Cardiac muscle cell (in vitro differentiated cells and primary cell): Measurements from ENCODE around the gene SMIM45.

ENCODE experiments used
- DNase-seq, 2 donors: peaks; one replicate each; pipeline versions ENCODE4 v3.0.0 to v3.0.0-alpha.2; 2010 to 2017; ENCODE audit warnings: low read depth in 1 of 2, low spot score in 1 of 2
- H3K27ac ChIP-seq: fragments of 200-600 bp; sonication (generic); 2 replicates; pipeline ENCODE4 v1.5.1; 2016
- H3K27me3 ChIP-seq: fragments of 200-600 bp; sonication (generic); 2 replicates; pipeline ENCODE4 v1.6.0; 2016; ENCODE audit warnings: control low read depth
- H3K36me3 ChIP-seq: fragments of 200-600 bp; sonication (generic); 2 replicates; pipeline ENCODE4 v1.5.1; 2016; ENCODE audit warnings: control low read depth
- H3K4me1 ChIP-seq: fragments of 200-600 bp; sonication (generic); 2 replicates; pipeline ENCODE4 v1.8.1; 2017; ENCODE audit warnings: low read depth, mild to moderate bottlenecking, mixed run types
- H3K4me3 ChIP-seq: fragments of 200-600 bp; sonication (generic); 2 replicates; pipeline ENCODE4 v1.5.1; 2016; ENCODE audit warnings: mild to moderate bottlenecking
- H3K9me3 ChIP-seq: fragments of 200-600 bp; sonication (generic); 2 replicates; pipeline ENCODE4 v1.5.1; 2017; ENCODE audit warnings: low read depth, mild to moderate bottlenecking, control low read depth
- TF ChIP-seq, protein P1 (sequence below): IDR thresholded peaks from 2 replicates; pipeline ENCODE4 v1.5.1; 2012; ENCODE audit warnings: low read depth, mild to moderate bottlenecking, low read length

Gene SMIM45

DNA sequence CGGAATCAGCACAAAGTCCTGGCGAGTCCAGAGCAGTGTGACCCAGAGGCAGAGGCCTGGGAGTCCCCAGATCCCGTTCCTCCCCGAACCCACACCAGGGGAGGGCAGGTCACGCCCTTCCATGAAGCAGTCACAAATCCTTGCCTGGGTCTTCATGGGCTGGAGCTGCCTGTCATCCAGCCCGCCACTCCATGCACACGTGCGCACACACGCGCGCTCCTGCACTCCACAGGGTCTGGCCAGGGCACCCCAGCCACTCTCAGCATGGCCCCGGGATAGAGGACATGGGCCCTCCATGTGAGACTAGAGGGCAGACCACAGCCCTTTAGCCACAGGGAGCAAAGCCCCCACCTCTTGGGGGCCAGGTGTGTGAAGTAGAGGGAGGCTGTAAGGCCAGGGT, 19.6 kb upstream of the SMIM45 start:
- no peaks in the 10 kb centered on the region for H3K9me3 ChIP-seq
- DNase-seq = no peak
- TF ChIP-seq, protein P1, sequence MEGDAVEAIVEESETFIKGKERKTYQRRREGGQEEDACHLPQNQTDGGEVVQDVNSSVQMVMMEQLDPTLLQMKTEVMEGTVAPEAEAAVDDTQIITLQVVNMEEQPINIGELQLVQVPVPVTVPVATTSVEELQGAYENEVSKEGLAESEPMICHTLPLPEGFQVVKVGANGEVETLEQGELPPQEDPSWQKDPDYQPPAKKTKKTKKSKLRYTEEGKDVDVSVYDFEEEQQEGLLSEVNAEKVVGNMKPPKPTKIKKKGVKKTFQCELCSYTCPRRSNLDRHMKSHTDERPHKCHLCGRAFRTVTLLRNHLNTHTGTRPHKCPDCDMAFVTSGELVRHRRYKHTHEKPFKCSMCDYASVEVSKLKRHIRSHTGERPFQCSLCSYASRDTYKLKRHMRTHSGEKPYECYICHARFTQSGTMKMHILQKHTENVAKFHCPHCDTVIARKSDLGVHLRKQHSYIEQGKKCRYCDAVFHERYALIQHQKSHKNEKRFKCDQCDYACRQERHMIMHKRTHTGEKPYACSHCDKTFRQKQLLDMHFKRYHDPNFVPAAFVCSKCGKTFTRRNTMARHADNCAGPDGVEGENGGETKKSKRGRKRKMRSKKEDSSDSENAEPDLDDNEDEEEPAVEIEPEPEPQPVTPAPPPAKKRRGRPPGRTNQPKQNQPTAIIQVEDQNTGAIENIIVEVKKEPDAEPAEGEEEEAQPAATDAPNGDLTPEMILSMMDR = no peak
- no peaks in the 10 kb centered on the region for H3K36me3 ChIP-seq
- no peaks in the 10 kb centered on the region for H3K4me1 ChIP-seq
- H3K27me3 ChIP-seq = no peaks in the 10 kb centered on the region
- H3K4me3 ChIP-seq = no peak overlapping the region
- no peak overlapping the region for H3K27ac ChIP-seq

DNA sequence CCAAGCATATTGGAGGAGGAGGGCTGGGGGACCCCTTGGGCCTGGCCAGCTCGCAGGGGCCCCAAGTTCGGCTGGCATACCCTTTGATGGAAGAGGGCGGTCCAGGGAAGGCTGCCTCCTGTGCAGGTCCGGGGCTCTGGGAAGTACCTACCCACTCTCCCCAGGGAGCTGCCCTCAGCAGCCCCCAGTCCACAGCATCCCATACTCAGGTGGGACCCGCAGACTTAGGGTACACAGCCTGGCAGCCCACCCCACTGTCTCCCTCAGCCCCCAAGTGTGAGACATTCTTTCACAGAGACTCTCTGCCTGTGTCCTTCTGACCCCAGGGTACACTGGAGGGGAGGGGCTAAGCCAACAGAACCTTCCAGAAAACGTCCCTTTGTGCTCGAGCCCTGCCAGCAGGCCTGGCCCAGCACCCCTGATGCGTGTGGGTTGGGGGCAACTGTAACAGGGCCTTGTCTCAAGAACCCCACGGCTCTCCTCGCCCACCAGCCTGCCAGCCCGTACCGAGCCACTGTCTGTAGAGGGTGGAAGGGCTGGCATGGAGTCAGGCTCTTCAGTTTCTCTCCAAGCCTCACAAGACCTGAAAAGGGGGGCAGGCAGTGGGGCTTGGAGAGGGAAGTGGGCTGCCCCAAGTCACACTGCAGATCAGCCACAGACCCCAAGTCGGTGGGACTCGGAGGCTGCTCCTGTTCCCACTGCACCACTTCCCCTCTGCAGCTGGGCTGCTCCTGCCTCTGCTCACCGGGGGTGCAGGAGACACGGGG, 18.4 kb upstream of the SMIM45 start:
- no peak overlapping the region for H3K27ac ChIP-seq
- TF ChIP-seq, protein P1 = no peak
- no peak overlapping the region for H3K4me3 ChIP-seq
- H3K9me3 ChIP-seq = no peaks in the 10 kb centered on the region
- H3K4me1 ChIP-seq = no peaks in the 10 kb centered on the region
- H3K27me3 ChIP-seq = no peaks in the 10 kb centered on the region
- H3K36me3 ChIP-seq = no peaks in the 10 kb centered on the region
- DNase-seq = no peak

GRCh38 chr22:41934284-41935014, 17.5 kb upstream of the SMIM45 start:
- no peaks in the 10 kb centered on the region for H3K4me1 ChIP-seq
- H3K9me3 ChIP-seq = no peaks in the 10 kb centered on the region
- no peak for DNase-seq
- no peak overlapping the region for H3K27ac ChIP-seq
- no peaks in the 10 kb centered on the region for H3K36me3 ChIP-seq
- no peak overlapping the region for H3K4me3 ChIP-seq
- TF ChIP-seq, protein P1 = no peak
- H3K27me3 ChIP-seq = no peaks in the 10 kb centered on the region

- DNase-seq = no peak
- Histone ChIP-seq H3K9me3 (no peaks in the 10 kb centered on the region), H3K27me3 (no peaks in the 10 kb centered on the region), H3K27ac (no peak overlapping the region), H3K4me3 (no peak overlapping the region), H3K36me3 (no peaks in the 10 kb centered on the region), H3K4me1 (no peaks in the 10 kb centered on the region)
- TF ChIP-seq, protein P1 = no peak
Observed at GRCh38 chr22:41935015-41935351, 17.0 kb upstream of the SMIM45 start.

- Histone ChIP-seq H3K36me3 (no peaks in the 10 kb centered on the region), H3K4me3 (no peak overlapping the region), H3K9me3 (no peaks in the 10 kb centered on the region), H3K4me1 (no peaks in the 10 kb centered on the region), H3K27ac (no peak overlapping the region), H3K27me3 (no peaks in the 10 kb centered on the region)
- TF ChIP-seq, protein P1 = no peak
- no peak for DNase-seq
Observed at GRCh38 chr22:41935509-41935908, 16.4 kb upstream of the SMIM45 start.
